Uterus (tissue), 4 donors: ENCODE results near the gene DCLK3. TPM values are rescaled to one million over a fixed set of nuclear protein-coding genes. Genes with fewer than 3 reads are reported as not detected.

Experiments
- DNase-seq, 2 donors: peaks; one replicate each; pipeline ENCODE4 v3.0.0-alpha.2; 2019 to 2020
- H3K27ac ChIP-seq, 2 donors: fragments of 200-600 bp; sonication (generic); 1 replicate in 1 of 2; 2 replicates in 1 of 2; pipeline ENCODE4 v1.5.1; 2016 to 2018
- H3K27me3 ChIP-seq, 2 donors: fragments of 200-600 bp; sonication (generic); one replicate each; pipeline ENCODE4 v1.5.1; 2018 to 2019; ENCODE audit warnings: control low read depth in 1 of 2
- H3K36me3 ChIP-seq, 2 donors: fragments of 200-600 bp; sonication (generic); one replicate each; pipeline ENCODE4 v1.5.1; 2019; ENCODE audit warnings: control low read depth in 1 of 2
- H3K4me1 ChIP-seq, 2 donors: fragments of 200-600 bp; sonication (generic); one replicate each; pipeline ENCODE4 v1.5.1; 2018 to 2019; ENCODE audit warnings: control low read depth in 1 of 2
- H3K4me3 ChIP-seq, 2 donors: fragments of 200-600 bp; sonication (generic); 1 replicate in 1 of 2; 2 replicates in 1 of 2; pipeline ENCODE4 v1.5.1; 2018 to 2019; ENCODE audit warnings: mild to moderate bottlenecking in 1 of 2
- H3K9me3 ChIP-seq, 2 donors: fragments of 200-600 bp; sonication (generic); one replicate each; pipeline ENCODE4 v1.5.1; 2019; ENCODE audit warnings: control low read depth in 1 of 2
- POLR2A ChIP-seq, 2 donors: fragments of 450-650 bp; IDR thresholded peaks; one replicate each; pipeline ENCODE4 v1.6.1; 2016; ENCODE audit warnings: antibody characterized with exemption in 2 of 2, mild to moderate bottlenecking in 1 of 2, moderate library complexity in 1 of 2
- intact Hi-C: fragments of 100-400 bp; cut with DNase I; formaldehyde crosslinking; loops from one replicate; pipeline ENCODE4 v1.15.1; 2023; ENCODE audit warnings: low total_unique reads
- total RNA-seq, 4 donors: library from RNA; depleted of rRNA in 3 of 4; stranded (reverse); fragments of >200 nt in 3 of 4; gene quantifications; one replicate each; pipeline versions ENCODE4 v1.1.0 to v1.2.4, GENCODE V29; 2014 to 2023
- TF ChIP-seq, protein P1 (sequence below), 4 experiments: fragments of 200-600 bp in 2 of 4; fragments of 450-650 bp in 2 of 4; sonication (generic) in 2 of 4; IDR thresholded peaks; one replicate each; pipeline ENCODE4 v1.5.1; 2016 to 2019; ENCODE audit warnings: antibody characterized with exemption in 4 of 4, mild to moderate bottlenecking in 2 of 4, moderate library complexity in 1 of 4
- donor health status: DM: yes; HTN: yes; CAD: no.

The DCLK3 gene
- total RNA-seq, 4 donors from 2014 or later: 1.0 to 1.5 TPM; not detected in 2

DNA sequence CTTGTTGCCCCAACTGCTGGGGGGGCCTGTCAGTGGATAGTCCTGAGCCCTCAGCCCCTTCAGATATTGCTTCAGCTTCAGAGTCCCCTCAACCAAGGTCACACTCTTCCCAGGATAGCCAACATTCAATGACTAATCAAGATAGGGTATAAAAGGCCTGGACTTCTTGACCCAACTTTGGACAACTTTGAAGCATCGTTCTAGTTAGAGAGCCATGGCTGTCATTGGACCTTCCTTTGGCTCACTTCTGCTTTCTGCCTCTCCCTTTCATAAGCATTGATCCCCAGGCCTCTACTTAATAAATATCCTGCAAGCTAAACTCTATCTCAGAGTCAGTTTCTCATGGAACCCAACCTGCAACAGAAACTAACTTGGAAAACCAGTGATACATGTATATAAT is 31.3 kb upstream of the DCLK3 start:
- no peaks in the 10 kb centered on the region for H3K27me3 ChIP-seq
- TF ChIP-seq POLR2A (IDR thresholded peaks at IDR 0.05): no peak
- H3K4me1 ChIP-seq: no peaks in the 10 kb centered on the region
- H3K4me3 ChIP-seq: no peak overlapping the region
- no peaks in the 10 kb centered on the region for H3K36me3 ChIP-seq
- H3K27ac ChIP-seq: no peak overlapping the region
- no peaks in the 10 kb centered on the region for H3K9me3 ChIP-seq
- intact Hi-C loops: no loop called here
- DNase-seq: no peak

DNA sequence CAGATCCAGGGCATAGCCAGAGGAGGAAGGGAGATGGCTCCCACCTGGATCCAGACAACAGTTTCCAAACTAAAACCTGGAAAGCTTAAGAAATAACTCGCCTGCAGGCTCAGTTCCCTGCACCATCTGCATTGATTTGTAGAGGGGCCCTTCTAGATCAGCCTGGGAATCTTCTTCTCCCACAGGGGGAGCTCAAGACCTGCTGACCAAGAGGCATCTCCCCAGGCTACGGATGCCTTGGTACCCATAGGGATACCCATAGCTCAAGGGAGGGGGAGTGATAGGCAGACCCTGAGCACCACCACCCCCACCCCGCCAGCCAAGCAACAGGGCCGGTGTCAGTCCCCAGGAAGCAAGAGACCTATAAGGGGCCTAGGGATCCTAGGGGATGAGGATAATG is 28.0 kb upstream of the DCLK3 start:
- Histone ChIP-seq H3K27ac (no peak overlapping the region), H3K4me1 (no peaks in the 10 kb centered on the region), H3K27me3 (no peaks in the 10 kb centered on the region), H3K9me3 (no peaks in the 10 kb centered on the region), H3K36me3 (no peaks in the 10 kb centered on the region), H3K4me3 (no peak overlapping the region)
- DNase-seq: no peak
- TF ChIP-seq, protein P1, sequence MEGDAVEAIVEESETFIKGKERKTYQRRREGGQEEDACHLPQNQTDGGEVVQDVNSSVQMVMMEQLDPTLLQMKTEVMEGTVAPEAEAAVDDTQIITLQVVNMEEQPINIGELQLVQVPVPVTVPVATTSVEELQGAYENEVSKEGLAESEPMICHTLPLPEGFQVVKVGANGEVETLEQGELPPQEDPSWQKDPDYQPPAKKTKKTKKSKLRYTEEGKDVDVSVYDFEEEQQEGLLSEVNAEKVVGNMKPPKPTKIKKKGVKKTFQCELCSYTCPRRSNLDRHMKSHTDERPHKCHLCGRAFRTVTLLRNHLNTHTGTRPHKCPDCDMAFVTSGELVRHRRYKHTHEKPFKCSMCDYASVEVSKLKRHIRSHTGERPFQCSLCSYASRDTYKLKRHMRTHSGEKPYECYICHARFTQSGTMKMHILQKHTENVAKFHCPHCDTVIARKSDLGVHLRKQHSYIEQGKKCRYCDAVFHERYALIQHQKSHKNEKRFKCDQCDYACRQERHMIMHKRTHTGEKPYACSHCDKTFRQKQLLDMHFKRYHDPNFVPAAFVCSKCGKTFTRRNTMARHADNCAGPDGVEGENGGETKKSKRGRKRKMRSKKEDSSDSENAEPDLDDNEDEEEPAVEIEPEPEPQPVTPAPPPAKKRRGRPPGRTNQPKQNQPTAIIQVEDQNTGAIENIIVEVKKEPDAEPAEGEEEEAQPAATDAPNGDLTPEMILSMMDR (IDR thresholded peaks at IDR 0.05): no peak
- TF ChIP-seq POLR2A (IDR thresholded peaks at IDR 0.05): no peak
- intact Hi-C loops: no loop called here

DNA sequence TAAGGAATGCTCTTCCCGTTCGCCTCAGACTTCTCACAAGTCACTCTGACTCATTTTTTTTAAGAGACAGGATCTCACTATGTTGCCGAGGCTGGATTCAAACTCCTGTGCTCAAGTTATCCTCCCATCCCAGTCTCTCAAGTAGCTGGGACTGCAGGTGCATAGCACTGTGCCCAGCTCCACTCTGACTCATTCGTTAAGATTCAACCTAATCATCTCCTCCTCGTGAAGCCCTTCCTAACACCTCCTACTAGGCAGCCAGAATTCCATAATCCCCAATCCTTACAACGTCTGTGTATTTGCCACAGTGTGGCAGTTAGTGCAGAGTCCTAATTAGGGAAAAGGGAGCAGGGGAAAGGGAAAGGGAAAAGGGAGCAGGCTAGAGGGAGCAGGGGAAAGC is 26.4 kb upstream of the DCLK3 start:
- no peaks in the 10 kb centered on the region for H3K36me3 ChIP-seq
- no peak overlapping the region for H3K4me3 ChIP-seq
- TF ChIP-seq, protein P1 (IDR thresholded peaks at IDR 0.05): no peak
- TF ChIP-seq POLR2A (IDR thresholded peaks at IDR 0.05): no peak
- H3K9me3 ChIP-seq: no peaks in the 10 kb centered on the region
- H3K27ac ChIP-seq: no peak overlapping the region
- no peaks in the 10 kb centered on the region for H3K27me3 ChIP-seq
- H3K4me1 ChIP-seq: no peaks in the 10 kb centered on the region
- DNase-seq: no peak
- intact Hi-C loops: no loop called here

DNA sequence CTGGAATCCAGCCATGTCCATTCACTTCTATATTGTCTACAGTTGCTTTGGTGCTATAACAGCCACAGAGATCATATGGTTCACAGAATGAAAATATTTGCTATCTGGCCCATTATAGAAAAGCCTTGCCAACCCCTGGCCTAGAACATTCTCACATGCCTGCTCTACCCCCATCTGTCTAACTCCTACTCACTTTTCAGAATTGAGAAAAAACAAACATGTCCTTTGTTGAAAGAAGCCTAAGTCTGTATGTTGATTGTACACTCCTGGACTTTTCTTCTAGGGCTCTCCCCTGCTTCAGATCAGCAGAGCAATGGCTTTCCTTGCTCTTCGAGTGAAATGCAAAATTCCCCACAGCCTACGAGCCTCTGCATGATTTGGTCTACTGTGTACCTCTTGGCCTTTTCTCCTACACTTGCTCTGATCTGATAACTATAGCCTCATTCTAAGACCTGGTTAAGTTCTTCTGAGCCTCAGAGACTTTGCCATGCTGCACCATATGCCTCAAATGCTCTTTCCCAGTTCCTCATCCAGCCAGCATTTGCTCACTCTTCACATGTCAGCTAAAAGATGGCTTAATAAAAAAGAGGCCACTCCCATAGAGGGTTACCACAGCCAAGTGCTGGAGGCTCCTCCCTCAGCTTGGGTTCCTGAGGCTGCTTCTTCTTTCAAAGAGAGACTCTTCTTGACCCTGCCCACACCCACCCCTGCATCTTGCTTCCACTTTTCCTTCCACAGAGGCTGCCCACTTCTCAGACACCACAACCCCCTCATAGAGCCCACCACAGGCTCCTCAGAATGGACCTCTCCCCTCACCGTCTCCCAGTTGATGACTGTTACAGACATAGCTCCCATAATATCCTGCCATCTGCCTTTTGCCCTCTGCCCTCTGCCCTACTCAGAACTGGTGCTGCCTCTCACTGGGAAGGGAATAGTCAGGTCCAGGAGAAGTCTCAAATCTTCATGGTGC is 22.9 kb upstream of the DCLK3 start:
- no peaks in the 10 kb centered on the region for H3K36me3 ChIP-seq
- no peaks in the 10 kb centered on the region for H3K4me1 ChIP-seq
- H3K27me3 ChIP-seq: no peaks in the 10 kb centered on the region
- no peak for DNase-seq
- no peak overlapping the region for H3K4me3 ChIP-seq
- H3K27ac ChIP-seq: no peak overlapping the region
- TF ChIP-seq, protein P1 (IDR thresholded peaks at IDR 0.05): no peak
- no peak for TF ChIP-seq POLR2A (IDR thresholded peaks at IDR 0.05)
- intact Hi-C loops: no loop called here
- H3K9me3 ChIP-seq: no peaks in the 10 kb centered on the region

DNA sequence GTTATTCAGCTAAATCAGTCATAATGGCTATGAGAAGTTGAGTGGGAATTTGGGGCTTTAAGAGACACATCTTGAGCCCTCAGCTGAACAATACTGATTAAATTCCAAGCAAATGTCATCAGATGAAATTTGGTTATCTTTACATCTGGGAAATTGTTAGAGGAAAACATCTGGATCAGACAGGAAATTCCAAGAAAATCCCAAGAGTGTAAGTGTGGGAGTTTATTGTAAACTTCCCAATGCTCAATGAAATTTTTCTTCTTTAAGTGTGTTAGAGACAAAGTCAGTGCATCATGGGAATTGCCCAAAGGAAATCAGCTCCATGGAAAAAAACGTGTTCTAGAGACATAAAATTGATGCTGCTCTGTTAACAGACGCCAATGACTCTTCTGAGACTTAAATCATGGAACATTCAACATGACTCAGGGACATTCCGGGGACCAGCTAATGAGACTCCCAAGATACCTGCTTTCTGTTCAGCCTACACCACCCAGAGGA is 19.8 kb upstream of the DCLK3 start:
- no peak for DNase-seq
- H3K4me3 ChIP-seq: no peak overlapping the region
- intact Hi-C loops: no loop called here
- H3K27me3 ChIP-seq: no peaks in the 10 kb centered on the region
- no peaks in the 10 kb centered on the region for H3K36me3 ChIP-seq
- H3K9me3 ChIP-seq: no peaks in the 10 kb centered on the region
- H3K4me1 ChIP-seq: no peaks in the 10 kb centered on the region
- TF ChIP-seq, protein P1 (IDR thresholded peaks at IDR 0.05): no peak
- TF ChIP-seq POLR2A (IDR thresholded peaks at IDR 0.05): no peak
- no peak overlapping the region for H3K27ac ChIP-seq
